Spinal cord (tissue), 10 donors: ENCODE data around the gene PAM. TPM values are rescaled to one million over a fixed set of nuclear protein-coding genes. Genes with fewer than 3 reads are reported as not detected.

Source experiments
- DNase-seq, 6 donors: peaks; one replicate each; pipeline versions ENCODE4 v3.0.0 to v3.0.0-alpha.2; 2013 to 2015; ENCODE audit warnings: low spot score in 6 of 6, low read depth in 4 of 6
- H3K27ac ChIP-seq: one replicate; pipeline ENCODE4 v1.5.1; 2013; ENCODE audit warnings: low read depth, low read length, control low read depth
- H3K27me3 ChIP-seq: one replicate; pipeline ENCODE4 v1.6.1; 2013; ENCODE audit warnings: low read length; ENCODE audit not compliant: control insufficient read depth, insufficient read depth
- H3K36me3 ChIP-seq: one replicate; pipeline ENCODE4 v1.6.1; 2013; ENCODE audit warnings: low read length; ENCODE audit not compliant: control insufficient read depth, insufficient read depth
- H3K4me1 ChIP-seq: one replicate; pipeline ENCODE4 v1.6.1; 2013; ENCODE audit warnings: low read length; ENCODE audit not compliant: control insufficient read depth, insufficient read depth
- H3K4me3 ChIP-seq: one replicate; pipeline ENCODE4 v1.5.1; 2013; ENCODE audit warnings: low read depth, low read length, control low read depth
- H3K9me3 ChIP-seq: one replicate; pipeline ENCODE4 v1.6.1; 2013; ENCODE audit warnings: low read length; ENCODE audit not compliant: control insufficient read depth, insufficient read depth
- WGBS: methylation state at CpG from one replicate; pipeline ENCODE4 v1.1.5; 2013; ENCODE audit warnings: missing lambda C conversion rate; ENCODE audit not compliant: insufficient coverage; 5-methylcytosine and 5-hydroxymethylcytosine counted together
- polyA plus RNA-seq, 2 donors: library from polyadenylated mRNA; unstranded; fragments of 120-200 nt; gene quantifications; one replicate each; pipeline ENCODE4 v1.2.1, GENCODE V29; 2013; ENCODE audit not compliant: insufficient read length in 2 of 2
- total RNA-seq, 2 donors: library from RNA; depleted of rRNA in 1 of 2; stranded (reverse); fragments of 120-200 nt in 1 of 2; fragments of >200 nt in 1 of 2; gene quantifications; one replicate each; pipeline versions ENCODE4 v1.2.3 to v1.2.4, GENCODE V29; 2013 to 2014
- donor health status: healthy.

The PAM gene
- total and polyA plus RNA-seq, 4 donors, result 127 to 201 (median 172) TPM

DNA sequence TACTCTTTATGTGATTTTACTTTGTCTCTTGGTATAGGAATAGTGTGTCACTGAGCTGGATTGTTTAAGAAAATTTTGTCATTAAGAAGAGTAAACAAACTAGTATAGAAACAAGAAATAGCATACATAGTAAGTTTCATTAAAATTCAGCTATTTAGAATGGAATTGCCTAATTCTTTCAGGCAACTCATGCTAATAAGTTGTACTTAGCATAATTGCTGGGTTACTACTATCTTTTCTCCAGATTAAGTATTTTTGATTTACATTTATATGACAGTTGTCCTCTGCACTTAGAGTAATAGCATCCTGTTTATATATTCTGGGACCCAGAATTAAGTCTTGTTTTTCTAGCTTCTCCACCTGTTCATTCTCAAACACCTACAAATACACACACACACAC is 85.9 kb downstream of the PAM start:
- no peak for DNase-seq
- no peaks in the 10 kb centered on the region for H3K9me3 ChIP-seq
- H3K36me3 ChIP-seq, result no peaks in the 10 kb centered on the region
- H3K27ac ChIP-seq, result no peak overlapping the region
- no peak overlapping the region for H3K4me3 ChIP-seq
- no peaks in the 10 kb centered on the region for H3K4me1 ChIP-seq
- no peaks in the 10 kb centered on the region for H3K27me3 ChIP-seq

GRCh38 chr5:102843997-102844396 is 88.9 kb downstream of the PAM start:
- H3K9me3 ChIP-seq, result no peaks in the 10 kb centered on the region
- no peak overlapping the region for H3K27ac ChIP-seq
- H3K27me3 ChIP-seq, result no peaks in the 10 kb centered on the region
- no peaks in the 10 kb centered on the region for H3K4me1 ChIP-seq
- H3K4me3 ChIP-seq, result no peak overlapping the region
- no peaks in the 10 kb centered on the region for H3K36me3 ChIP-seq
- WGBS, result no CpG with 5 or more reads among the region's 1 CpG
- no peak for DNase-seq

DNA sequence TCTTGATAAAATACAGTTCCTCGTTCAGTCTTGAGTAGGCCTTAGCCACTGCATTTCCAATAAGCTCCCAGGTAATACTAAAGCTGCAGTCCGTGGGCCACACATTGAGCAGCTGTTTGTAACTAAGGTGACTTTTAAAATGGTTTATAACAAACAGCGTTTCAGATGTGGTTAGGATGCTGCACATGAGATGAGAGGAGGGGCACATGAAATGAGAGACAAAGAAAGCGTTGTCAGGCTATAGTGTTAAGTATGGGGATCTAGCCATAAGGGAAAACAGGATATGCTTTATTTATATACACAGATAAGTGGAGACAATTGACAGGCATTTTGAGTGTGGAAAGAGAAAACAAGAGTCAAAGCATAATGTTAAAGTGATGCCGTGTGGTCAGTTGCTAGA is 89.9 kb downstream of the PAM start:
- H3K4me1 ChIP-seq, result no peaks in the 10 kb centered on the region
- no peaks in the 10 kb centered on the region for H3K9me3 ChIP-seq
- DNase-seq, result no peak
- H3K27me3 ChIP-seq, result no peaks in the 10 kb centered on the region
- no peaks in the 10 kb centered on the region for H3K36me3 ChIP-seq
- H3K4me3 ChIP-seq, result no peak overlapping the region
- H3K27ac ChIP-seq, result no peak overlapping the region
- WGBS, result 81% methylated on average over 3 of the region's 5 CpGs

- Histone ChIP-seq H3K9me3 (no peaks in the 10 kb centered on the region), H3K4me1 (no peaks in the 10 kb centered on the region), H3K36me3 (no peaks in the 10 kb centered on the region), H3K27me3 (no peaks in the 10 kb centered on the region), H3K27ac (no peak overlapping the region), H3K4me3 (no peak overlapping the region)
- DNase-seq, result no peak
- WGBS, result no CpG with 5 or more reads among the region's 7 CpGs
These were observed 95.4 kb downstream of the PAM start for GRCh38 chr5:102850503-102850902.

DNA sequence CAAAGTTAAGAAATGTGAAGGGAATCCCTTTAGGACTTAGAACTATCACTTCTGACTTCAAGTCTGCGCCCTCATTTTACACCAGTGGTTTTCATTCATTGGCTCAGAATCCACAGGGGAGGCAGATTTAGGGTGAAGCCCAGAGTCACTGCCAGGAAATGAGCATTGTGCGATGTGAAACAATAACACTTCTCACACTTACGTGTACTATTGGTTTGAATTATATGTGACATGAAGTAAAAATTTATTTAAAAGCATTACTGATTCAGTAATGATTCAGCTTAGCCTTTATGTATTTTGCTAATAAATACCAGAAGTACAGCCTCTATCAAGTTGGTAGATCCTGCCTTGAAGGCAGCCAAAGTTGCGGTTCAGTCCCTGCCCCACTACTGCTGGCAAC is 98.6 kb downstream of the PAM start:
- no peak overlapping the region for H3K4me3 ChIP-seq
- DNase-seq, result no peak
- H3K9me3 ChIP-seq, result no peaks in the 10 kb centered on the region
- H3K36me3 ChIP-seq, result no peaks in the 10 kb centered on the region
- H3K27ac ChIP-seq, result no peak overlapping the region
- 100% methylated on average over 1 of the region's 4 CpGs for WGBS
- no peaks in the 10 kb centered on the region for H3K27me3 ChIP-seq
- no peaks in the 10 kb centered on the region for H3K4me1 ChIP-seq

DNA sequence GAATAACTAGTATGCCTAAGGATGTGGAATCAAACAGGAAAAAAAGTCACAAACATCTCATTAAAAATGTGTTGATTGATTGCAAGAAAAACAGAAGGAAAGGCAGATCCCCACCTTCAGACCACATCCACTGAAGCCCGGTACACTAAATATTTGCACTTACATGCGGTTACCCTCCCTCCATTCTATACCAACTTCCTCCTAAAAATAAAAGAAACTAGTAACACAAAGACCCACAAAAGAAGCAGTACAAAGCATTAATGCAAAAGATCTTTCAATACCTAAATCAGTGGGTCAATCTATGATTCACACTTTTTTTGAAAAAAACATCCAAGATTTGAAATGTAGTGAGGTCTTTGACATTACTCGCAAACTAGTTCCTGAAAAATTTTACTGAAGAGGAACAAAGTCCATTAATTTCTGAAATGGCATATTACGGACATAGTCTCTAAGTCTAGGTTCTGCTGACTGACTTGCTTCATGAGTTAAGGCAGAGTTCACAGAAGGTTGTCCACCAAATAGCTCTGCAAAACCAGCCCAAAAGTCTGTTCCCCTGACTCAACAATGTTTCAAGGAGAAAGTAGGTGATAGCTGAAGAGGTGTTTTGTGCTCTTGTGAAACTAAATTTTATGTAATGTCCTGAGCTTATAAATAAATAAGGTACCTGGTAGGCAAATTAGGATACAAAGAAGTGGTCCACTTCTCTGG is 100.7 kb downstream of the PAM start:
- 98% methylated on average over 4 of the region's 4 CpGs for WGBS
- DNase-seq, result no peak
- no peaks in the 10 kb centered on the region for H3K27me3 ChIP-seq
- no peaks in the 10 kb centered on the region for H3K36me3 ChIP-seq
- H3K4me1 ChIP-seq, result no peaks in the 10 kb centered on the region
- no peaks in the 10 kb centered on the region for H3K9me3 ChIP-seq
- H3K27ac ChIP-seq, result no peak overlapping the region
- no peak overlapping the region for H3K4me3 ChIP-seq

- no peaks in the 10 kb centered on the region for H3K9me3 ChIP-seq
- H3K27ac ChIP-seq, result no peak overlapping the region
- no peak overlapping the region for H3K4me3 ChIP-seq
- no peaks in the 10 kb centered on the region for H3K36me3 ChIP-seq
- peak in 1 of 6 donors; percentile 35 for DNase-seq
- WGBS, result 80% methylated on average over 1 of the region's 4 CpGs
- no peaks in the 10 kb centered on the region for H3K4me1 ChIP-seq
- H3K27me3 ChIP-seq, result no peaks in the 10 kb centered on the region
These were observed 101.3 kb downstream of the PAM start for GRCh38 chr5:102856389-102856777.

DNA sequence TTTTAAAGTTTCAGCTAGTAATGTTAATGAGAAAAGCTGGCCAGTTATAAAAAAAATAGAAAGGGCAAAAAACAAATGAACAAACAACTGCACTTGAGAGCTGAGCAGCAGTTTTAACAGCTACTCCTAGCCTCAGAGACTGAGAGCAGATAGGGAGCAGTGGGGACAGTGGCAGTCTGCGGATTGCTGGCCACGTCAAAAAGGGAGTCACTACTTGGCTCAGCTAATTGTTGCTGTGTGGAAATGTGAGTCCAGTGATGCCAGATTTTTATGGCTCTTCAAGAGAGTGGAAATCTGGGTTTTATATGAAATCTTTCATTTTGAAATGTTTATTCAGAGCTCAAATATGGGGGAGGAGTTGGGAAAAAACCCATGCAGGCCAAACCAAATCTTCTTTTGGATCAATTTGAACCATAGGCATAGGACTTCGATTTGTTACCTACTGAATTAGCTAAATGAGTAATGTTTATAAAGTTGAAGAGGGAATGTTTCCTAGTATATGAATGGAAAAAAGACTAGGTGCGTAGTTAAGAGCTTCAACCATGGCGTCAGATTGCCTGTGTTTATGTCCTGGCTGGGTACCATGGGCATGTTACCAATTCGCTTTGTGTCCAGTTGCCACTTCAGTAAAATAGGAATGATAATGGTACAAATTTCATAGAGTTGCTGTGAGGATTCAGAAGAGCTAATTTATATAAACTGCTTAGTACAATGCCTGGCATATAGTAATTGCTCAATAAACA is 102.1 kb downstream of the PAM start:
- H3K36me3 ChIP-seq, result no peaks in the 10 kb centered on the region
- H3K27ac ChIP-seq, result no peak overlapping the region
- 91% methylated on average over 6 of the region's 6 CpGs for WGBS
- no peaks in the 10 kb centered on the region for H3K27me3 ChIP-seq
- H3K4me1 ChIP-seq, result no peaks in the 10 kb centered on the region
- H3K9me3 ChIP-seq, result no peaks in the 10 kb centered on the region
- DNase-seq, result no peak
- no peak overlapping the region for H3K4me3 ChIP-seq

- Histone ChIP-seq H3K36me3 (no peaks in the 10 kb centered on the region), H3K4me1 (no peaks in the 10 kb centered on the region), H3K9me3 (no peaks in the 10 kb centered on the region), H3K4me3 (no peak overlapping the region), H3K27me3 (no peaks in the 10 kb centered on the region), H3K27ac (no peak overlapping the region)
- DNase-seq, result no peak
- no CpG with 5 or more reads among the region's 1 CpG for WGBS
These were observed 103.1 kb downstream of the PAM start for GRCh38 chr5:102858221-102858620.

- Histone ChIP-seq H3K9me3 (no peaks in the 10 kb centered on the region), H3K4me3 (no peak overlapping the region), H3K27me3 (no peaks in the 10 kb centered on the region), H3K4me1 (no peaks in the 10 kb centered on the region), H3K27ac (no peak overlapping the region), H3K36me3 (no peaks in the 10 kb centered on the region)
- no peak for DNase-seq
- WGBS, result no CpG with 5 or more reads among the region's 4 CpGs
These were observed 103.7 kb downstream of the PAM start for GRCh38 chr5:102858808-102859207.
